Measurements from ENCODE around the gene COBL.

The COBL gene

GRCh38 chr7:51079494-51079893 is 237.1 kb downstream of the COBL start:
- no peak for TF ChIP-seq CTCF (IDR thresholded peaks at IDR 0.05; ENCODE audit: insufficient read depth, low read length, poor library complexity, severe bottlenecking)
- DNase-seq (ENCODE audit: extremely low read depth, insufficient read length) = no peak
- no peaks in the 10 kb centered on the region for H3K36me3 ChIP-seq (ENCODE audit: control insufficient read depth, insufficient read depth, low read length)
- no peaks in the 10 kb centered on the region for H3K27me3 ChIP-seq (replicated peaks; ENCODE audit: control insufficient read depth, insufficient read depth, low read length)
- no peak overlapping the region for H3K4me3 ChIP-seq (replicated peaks; ENCODE audit: low read depth, low read length)

- no peak for TF ChIP-seq CTCF (IDR thresholded peaks at IDR 0.05; ENCODE audit: insufficient read depth, low read length, poor library complexity, severe bottlenecking)
- Histone ChIP-seq H3K27me3 (replicated peaks; ENCODE audit: control insufficient read depth, insufficient read depth, low read length) (no peaks in the 10 kb centered on the region), H3K36me3 (ENCODE audit: control insufficient read depth, insufficient read depth, low read length) (no peaks in the 10 kb centered on the region), H3K4me3 (replicated peaks; ENCODE audit: low read depth, low read length) (no peak overlapping the region)
- DNase-seq (ENCODE audit: extremely low read depth, insufficient read length) = no peak
Observed at GRCh38 chr7:51078653-51079052, 238.0 kb downstream of the COBL start.

DNA sequence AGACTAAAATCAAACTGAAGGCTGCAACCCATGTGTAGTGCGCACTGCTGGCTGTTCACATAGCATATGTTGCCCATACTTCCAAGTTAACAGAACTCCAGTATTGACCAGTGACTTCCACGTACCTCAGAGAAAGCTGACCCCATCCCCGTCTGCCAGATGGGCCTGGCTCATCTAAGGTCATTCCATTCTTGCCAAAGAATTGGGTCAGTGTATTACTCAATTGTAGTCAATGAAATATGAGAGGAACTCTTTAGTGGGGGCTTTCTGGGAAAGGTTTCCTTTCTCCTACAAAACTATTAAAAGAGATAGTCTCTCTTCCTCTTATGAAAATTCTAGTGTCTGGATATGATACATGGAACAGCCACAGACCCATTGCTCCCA is 238.6 kb downstream of the COBL start:
- DNase-seq (ENCODE audit: extremely low read depth, insufficient read length) = no peak
- H3K36me3 ChIP-seq (ENCODE audit: control insufficient read depth, insufficient read depth, low read length) = no peaks in the 10 kb centered on the region
- no peak for TF ChIP-seq CTCF (IDR thresholded peaks at IDR 0.05; ENCODE audit: insufficient read depth, low read length, poor library complexity, severe bottlenecking)
- no peaks in the 10 kb centered on the region for H3K27me3 ChIP-seq (replicated peaks; ENCODE audit: control insufficient read depth, insufficient read depth, low read length)
- no peak overlapping the region for H3K4me3 ChIP-seq (replicated peaks; ENCODE audit: low read depth, low read length)

DNA sequence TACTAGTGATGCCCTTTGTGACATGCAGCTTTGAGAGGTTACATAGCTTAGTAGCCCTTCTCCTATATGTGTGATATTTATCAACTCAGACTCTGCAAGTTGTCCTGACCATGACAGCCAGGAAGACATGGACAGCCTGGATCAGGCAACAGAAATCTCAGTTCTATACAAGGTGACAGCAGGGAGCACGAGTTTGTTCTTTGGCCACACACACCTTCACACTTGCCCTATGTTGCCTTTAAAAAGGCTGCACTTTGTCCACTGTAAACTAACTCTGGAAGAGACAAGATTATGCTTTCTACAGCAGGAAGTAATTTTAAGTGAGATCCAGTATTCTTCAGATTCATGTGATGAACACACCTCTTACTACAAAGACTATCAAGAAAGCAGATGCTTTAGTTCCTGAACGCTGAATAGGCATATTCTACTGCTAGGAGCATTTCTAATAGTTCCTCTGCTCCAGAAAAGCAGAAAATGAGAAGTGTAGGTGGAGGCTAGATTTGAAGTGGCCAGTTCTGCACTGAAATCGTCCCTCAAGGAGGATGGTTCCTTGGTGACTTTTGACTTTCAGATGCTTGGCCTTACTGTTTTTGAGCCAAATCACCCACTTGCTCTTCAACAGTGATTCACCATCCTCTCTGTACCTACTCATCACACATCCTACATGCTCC is 239.2 kb downstream of the COBL start:
- TF ChIP-seq CTCF (IDR thresholded peaks at IDR 0.05; ENCODE audit: insufficient read depth, low read length, poor library complexity, severe bottlenecking) = no peak
- no peaks in the 10 kb centered on the region for H3K36me3 ChIP-seq (ENCODE audit: control insufficient read depth, insufficient read depth, low read length)
- DNase-seq (ENCODE audit: extremely low read depth, insufficient read length) = no peak
- H3K27me3 ChIP-seq (replicated peaks; ENCODE audit: control insufficient read depth, insufficient read depth, low read length) = no peaks in the 10 kb centered on the region
- H3K4me3 ChIP-seq (replicated peaks; ENCODE audit: low read depth, low read length) = no peak overlapping the region

DNA sequence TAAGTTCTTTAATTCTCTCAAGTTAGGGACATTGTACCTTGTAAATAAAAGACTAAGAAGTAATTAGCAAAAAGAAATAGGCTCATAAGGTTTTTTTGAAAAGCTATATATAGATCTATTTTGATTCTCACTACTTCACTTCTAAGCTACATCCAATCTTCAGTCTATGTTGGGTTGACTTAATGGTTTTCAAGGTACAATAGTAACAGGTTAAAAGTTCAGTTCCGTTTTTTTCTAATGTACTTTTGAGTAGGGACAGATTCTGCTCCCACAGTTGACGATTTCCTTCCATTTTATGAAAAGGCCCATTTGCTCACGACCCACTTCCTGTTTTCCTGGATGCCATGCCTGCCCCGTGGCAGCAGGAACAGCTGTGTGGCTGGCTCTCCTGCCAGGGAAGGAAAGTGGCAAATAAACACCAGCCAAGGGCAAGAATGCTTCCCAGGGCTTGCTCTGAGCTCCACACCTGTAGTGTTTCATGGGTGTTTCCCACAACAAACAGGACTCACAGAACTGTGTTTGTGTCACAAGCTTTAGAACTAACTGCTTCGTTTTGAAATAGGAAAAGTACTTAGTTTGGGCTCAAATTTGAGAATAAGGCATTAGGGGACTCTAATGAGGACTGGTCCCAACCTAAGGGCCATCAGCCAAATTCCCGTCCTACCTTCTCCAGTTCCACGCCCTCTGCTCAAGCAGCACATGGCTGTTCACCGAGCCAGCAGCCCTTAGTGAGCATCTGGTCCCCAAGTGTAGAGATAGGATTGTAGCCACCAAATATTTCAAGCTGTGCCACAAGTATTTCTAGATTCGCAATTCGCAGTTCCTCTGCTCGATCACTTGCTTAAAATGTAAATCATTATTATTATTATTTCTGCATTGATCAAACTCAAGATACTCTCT is 240.7 kb downstream of the COBL start:
- no peak for DNase-seq (ENCODE audit: extremely low read depth, insufficient read length)

More for the DNA sequence above, 240.7 kb downstream of the COBL start:
- TF ChIP-seq CTCF (IDR thresholded peaks at IDR 0.05; ENCODE audit: insufficient read depth, low read length, poor library complexity, severe bottlenecking) = no peak
- no peaks in the 10 kb centered on the region for H3K36me3 ChIP-seq (ENCODE audit: control insufficient read depth, insufficient read depth, low read length)
- no peaks in the 10 kb centered on the region for H3K27me3 ChIP-seq (replicated peaks; ENCODE audit: control insufficient read depth, insufficient read depth, low read length)
- H3K4me3 ChIP-seq (replicated peaks; ENCODE audit: low read depth, low read length) = no peak overlapping the region

Data from GM06990 (cell line).